OCI-LY3 (cell line): ENCODE measurements around the gene GMCL1.

Experiments used
- CTCF ChIP-seq: fragments of 200-600, 300-600 bp; sonication (generic); IDR thresholded peaks from 2 replicates; pipeline ENCODE4 v1.5.1; 2014; ENCODE audit warnings: antibody characterized with exemption, low read length, low read depth
- EZH2phosphoT487 ChIP-seq: fragments of 200-600 bp; shearing (Covaris generic); IDR thresholded peaks from 2 replicates; pipeline ENCODE4 v1.6.1; 2018; ENCODE audit warnings: antibody characterized with exemption, mixed run types, low read depth

DNA sequence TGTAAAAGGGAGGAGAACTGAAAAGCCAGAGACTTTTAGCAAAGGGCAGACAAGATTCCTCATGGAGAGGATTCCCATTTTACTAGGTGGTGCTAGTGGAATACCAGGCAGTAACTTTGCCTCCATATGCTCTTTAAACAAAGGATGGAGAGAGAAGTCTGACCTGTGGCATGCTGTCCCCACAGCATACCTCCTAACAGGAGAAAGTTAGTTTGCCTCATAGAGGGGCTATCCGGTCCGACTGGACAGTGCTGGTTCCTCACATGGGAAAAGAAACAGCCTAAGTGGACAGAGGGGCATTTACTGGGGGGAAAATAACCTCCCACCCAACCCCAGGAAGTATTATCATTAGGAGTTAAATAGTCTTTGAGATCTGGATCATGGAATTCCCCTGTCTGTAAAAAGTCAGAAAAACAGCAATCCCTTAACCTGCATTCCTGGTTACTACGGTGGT, 31.6 kb upstream of the GMCL1 start:
- TF ChIP-seq CTCF = no peak
- TF ChIP-seq EZH2phosphoT487 = no peak
